ENCODE results near the gene GSDME.
"Not testable (repeated sequence)": the region's sequence is repeated elsewhere in the genome, so short reads cannot be mapped to it uniquely, and the experiment has no call there.

- not testable (repeated sequence) for TF ChIP-seq CTCF (IDR thresholded peaks at IDR 0.05); ZFX (IDR thresholded peaks at IDR 0.05; ENCODE audit: borderline replicate concordance)
Observed at GRCh38 chr7:24794751-24795406, 37.6 kb upstream of the GSDME start.
